ENCODE results near the gene PKDCC. TPM values are rescaled to one million over a fixed set of nuclear protein-coding genes. Genes with fewer than 3 reads are reported as not detected.

The PKDCC gene
- total RNA-seq, 1 donor from 2014 or later, result 959 TPM

GRCh38 chr2:42025151-42025582, 22.7 kb upstream of the PKDCC start:
- Mint-ChIP-seq H3K4me1 (ENCODE audit: low read depth, unreplicated experiment) (peaks cover 35% of the 10 kb centered on the region), H3K27ac (ENCODE audit: unreplicated experiment) (peak overlapping the region; percentile 19), H3K36me3 (ENCODE audit: unreplicated experiment) (peaks cover 11% of the 10 kb centered on the region), H3K4me3 (ENCODE audit: unreplicated experiment) (no peak overlapping the region), H3K27me3 (ENCODE audit: unreplicated experiment) (peaks cover 2% of the 10 kb centered on the region), H3K9me3 (ENCODE audit: unreplicated experiment) (peaks cover 9% of the 10 kb centered on the region)
- TF ChIP-seq CTCF (IDR thresholded peaks at IDR 0.05; ENCODE audit: partially characterized antibody, unreplicated experiment), result no peak
- DNase-seq, result no peak

DNA sequence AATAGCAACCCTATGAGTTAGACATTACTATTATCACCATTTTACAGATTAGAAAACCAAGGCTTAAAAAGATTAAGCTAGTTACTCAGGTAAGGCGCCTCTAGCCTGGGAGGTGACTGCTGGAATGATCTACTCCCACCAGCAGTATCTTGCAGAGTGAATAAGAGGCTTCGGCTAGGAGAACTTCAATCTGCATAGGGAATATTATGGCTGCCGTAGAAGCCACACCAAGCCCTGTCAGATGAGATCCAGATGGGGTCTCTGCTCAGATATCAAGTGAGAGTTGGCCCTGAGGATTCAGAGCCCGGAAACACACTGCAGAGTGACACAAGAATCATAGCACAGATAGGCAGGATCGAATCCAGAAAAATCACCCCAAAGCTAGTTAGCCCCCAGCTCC, 21.5 kb upstream of the PKDCC start:
- Mint-ChIP-seq H3K27ac (ENCODE audit: unreplicated experiment) (no peak overlapping the region), H3K4me3 (ENCODE audit: unreplicated experiment) (no peak overlapping the region), H3K9me3 (ENCODE audit: unreplicated experiment) (peaks cover 9% of the 10 kb centered on the region), H3K4me1 (ENCODE audit: low read depth, unreplicated experiment) (peaks cover 43% of the 10 kb centered on the region), H3K36me3 (ENCODE audit: unreplicated experiment) (peaks cover 11% of the 10 kb centered on the region), H3K27me3 (ENCODE audit: unreplicated experiment) (peaks cover 2% of the 10 kb centered on the region)
- no peak for DNase-seq
- TF ChIP-seq CTCF (IDR thresholded peaks at IDR 0.05; ENCODE audit: partially characterized antibody, unreplicated experiment), result no peak

- peak overlapping the region; percentile 8 for H3K27ac Mint-ChIP-seq (ENCODE audit: unreplicated experiment)
- peaks cover 9% of the 10 kb centered on the region for H3K27me3 Mint-ChIP-seq (ENCODE audit: unreplicated experiment)
- no peak for DNase-seq
- no peak for TF ChIP-seq CTCF (IDR thresholded peaks at IDR 0.05; ENCODE audit: partially characterized antibody, unreplicated experiment)
- H3K36me3 Mint-ChIP-seq (ENCODE audit: unreplicated experiment), result peaks cover 6% of the 10 kb centered on the region
- H3K9me3 Mint-ChIP-seq (ENCODE audit: unreplicated experiment), result peaks cover 9% of the 10 kb centered on the region
- H3K4me3 Mint-ChIP-seq (ENCODE audit: unreplicated experiment), result no peak overlapping the region
- H3K4me1 Mint-ChIP-seq (ENCODE audit: low read depth, unreplicated experiment), result peaks cover 45% of the 10 kb centered on the region
These were observed 19.2 kb upstream of the PKDCC start for GRCh38 chr2:42028571-42029148.

DNA sequence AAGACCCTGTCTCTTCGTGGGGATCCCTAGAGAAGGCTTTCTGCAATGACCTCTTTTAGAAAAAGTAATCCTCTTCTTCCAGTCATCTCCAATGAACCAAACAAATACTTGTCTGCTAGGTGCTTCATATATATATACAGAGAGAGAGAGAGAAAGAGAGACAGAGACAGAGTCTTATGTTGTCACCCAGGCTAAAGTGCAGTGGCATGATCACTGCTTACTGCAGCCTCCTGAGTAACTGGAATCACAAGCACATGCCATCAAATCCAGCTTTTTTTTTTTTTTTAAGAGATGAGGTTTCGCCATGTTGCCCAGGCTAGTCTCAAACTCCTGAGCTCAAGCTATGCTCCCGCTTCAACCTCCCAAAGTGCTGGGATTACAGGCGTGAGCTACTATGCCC, 18.6 kb upstream of the PKDCC start:
- no peak for DNase-seq
- no peak overlapping the region for H3K27ac Mint-ChIP-seq (ENCODE audit: unreplicated experiment)
- H3K9me3 Mint-ChIP-seq (ENCODE audit: unreplicated experiment), result peaks cover 9% of the 10 kb centered on the region
- H3K27me3 Mint-ChIP-seq (ENCODE audit: unreplicated experiment), result peaks cover 9% of the 10 kb centered on the region
- H3K36me3 Mint-ChIP-seq (ENCODE audit: unreplicated experiment), result peaks cover 5% of the 10 kb centered on the region
- H3K4me1 Mint-ChIP-seq (ENCODE audit: low read depth, unreplicated experiment), result peaks cover 45% of the 10 kb centered on the region
- H3K4me3 Mint-ChIP-seq (ENCODE audit: unreplicated experiment), result no peak overlapping the region
- no peak for TF ChIP-seq CTCF (IDR thresholded peaks at IDR 0.05; ENCODE audit: partially characterized antibody, unreplicated experiment)

DNA sequence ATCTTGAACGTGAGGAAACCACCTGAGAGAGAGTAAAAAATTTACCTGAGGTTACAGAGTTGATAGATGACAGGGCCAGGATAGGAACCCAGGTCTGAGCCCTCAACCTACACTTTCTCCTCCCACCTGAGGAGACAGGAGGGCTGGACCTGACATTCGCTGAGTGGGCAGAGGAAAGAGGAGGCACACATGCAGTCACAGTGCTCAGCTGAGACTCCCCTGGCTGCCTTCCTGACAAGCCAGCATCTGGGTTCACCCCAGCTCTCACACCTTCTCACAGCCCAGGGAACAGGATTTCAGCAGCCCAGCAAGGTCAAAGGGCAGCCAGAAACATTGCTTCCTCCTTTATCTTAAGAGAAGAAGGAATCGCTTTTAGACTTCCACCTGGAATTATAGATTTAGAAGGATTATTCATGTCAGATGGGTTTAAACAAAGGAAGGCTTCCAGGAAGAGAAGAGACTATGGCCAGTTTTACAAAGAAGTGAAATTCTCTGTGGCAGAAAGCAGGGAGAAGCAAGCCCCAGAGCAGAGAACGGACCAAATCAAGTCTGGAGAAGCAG, 18.1 kb upstream of the PKDCC start:
- Mint-ChIP-seq H3K4me3 (ENCODE audit: unreplicated experiment) (peak overlapping the region; percentile 31), H3K9me3 (ENCODE audit: unreplicated experiment) (peaks cover 9% of the 10 kb centered on the region), H3K36me3 (ENCODE audit: unreplicated experiment) (peaks cover 5% of the 10 kb centered on the region), H3K27me3 (ENCODE audit: unreplicated experiment) (peaks cover 7% of the 10 kb centered on the region), H3K27ac (ENCODE audit: unreplicated experiment) (no peak overlapping the region), H3K4me1 (ENCODE audit: low read depth, unreplicated experiment) (peaks cover 44% of the 10 kb centered on the region)
- TF ChIP-seq CTCF (IDR thresholded peaks at IDR 0.05; ENCODE audit: partially characterized antibody, unreplicated experiment), result no peak
- DNase-seq, result no peak
